RWPE1 (cell line): Measurements from ENCODE around the gene LIPM.

Experiments used
- CTCF ChIA-PET: fragments of 350-600 bp; sonication (Branson Sonifier 250); formaldehyde crosslinking; extraction: SDS; loops from one replicate; lab custom pipeline; 2021; lab: Yijun Ruan, JAX
- POLR2A ChIA-PET: fragments of 400-600 bp; formaldehyde crosslinking; extraction: SDS; loops from one replicate; lab custom pipeline; 2020; ENCODE audit warnings: antibody characterized with exemption; ENCODE audit not compliant: low non-redundant PET; lab: Yijun Ruan, JAX
- DNase-seq: peaks from one replicate; pipeline ENCODE4 v3.0.0; 2012; ENCODE audit warnings: low spot score
- H3K27ac ChIP-seq: fragments of 450-650 bp; 2 replicates; pipeline ENCODE4 v1.5.1; 2017
- TF ChIP-seq, protein P1 (sequence below): fragments of 450-650 bp; conservative IDR thresholded peaks from 2 replicates; pipeline ENCODE4 v1.5.1; 2017; ENCODE audit warnings: low read depth, mild to moderate bottlenecking

Gene LIPM

GRCh38 chr10:88763441-88763840 is 39.1 kb upstream of the LIPM start:
- no peak for DNase-seq
- ChIA-PET POLR2A (no interaction called here), CTCF (interaction anchor here (0.6 to 1.0 kb wide), 4 partner anchors 10 to 787 kb away, joined by 3 to 4 read pairs (median 3); no protein-coding TSS in a partner anchor)
- no peak overlapping the region for H3K27ac ChIP-seq
- TF ChIP-seq, protein P1, sequence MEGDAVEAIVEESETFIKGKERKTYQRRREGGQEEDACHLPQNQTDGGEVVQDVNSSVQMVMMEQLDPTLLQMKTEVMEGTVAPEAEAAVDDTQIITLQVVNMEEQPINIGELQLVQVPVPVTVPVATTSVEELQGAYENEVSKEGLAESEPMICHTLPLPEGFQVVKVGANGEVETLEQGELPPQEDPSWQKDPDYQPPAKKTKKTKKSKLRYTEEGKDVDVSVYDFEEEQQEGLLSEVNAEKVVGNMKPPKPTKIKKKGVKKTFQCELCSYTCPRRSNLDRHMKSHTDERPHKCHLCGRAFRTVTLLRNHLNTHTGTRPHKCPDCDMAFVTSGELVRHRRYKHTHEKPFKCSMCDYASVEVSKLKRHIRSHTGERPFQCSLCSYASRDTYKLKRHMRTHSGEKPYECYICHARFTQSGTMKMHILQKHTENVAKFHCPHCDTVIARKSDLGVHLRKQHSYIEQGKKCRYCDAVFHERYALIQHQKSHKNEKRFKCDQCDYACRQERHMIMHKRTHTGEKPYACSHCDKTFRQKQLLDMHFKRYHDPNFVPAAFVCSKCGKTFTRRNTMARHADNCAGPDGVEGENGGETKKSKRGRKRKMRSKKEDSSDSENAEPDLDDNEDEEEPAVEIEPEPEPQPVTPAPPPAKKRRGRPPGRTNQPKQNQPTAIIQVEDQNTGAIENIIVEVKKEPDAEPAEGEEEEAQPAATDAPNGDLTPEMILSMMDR, result no peak

GRCh38 chr10:88764110-88764509 is 38.4 kb upstream of the LIPM start:
- TF ChIP-seq, protein P1, result no peak
- no peak overlapping the region for H3K27ac ChIP-seq
- ChIA-PET CTCF (interaction anchor here (0.5 to 1.0 kb wide), 4 partner anchors 11 to 787 kb away, joined by 3 read pairs; no protein-coding TSS in a partner anchor), POLR2A (no interaction called here)
- no peak for DNase-seq

GRCh38 chr10:88765816-88766215 is 36.7 kb upstream of the LIPM start:
- ChIA-PET CTCF (interaction anchor here (0.8 kb wide), 1 partner anchor 200 kb away, joined by 3 read pairs; no protein-coding TSS in a partner anchor), POLR2A (no interaction called here)
- TF ChIP-seq, protein P1, result no peak
- DNase-seq, result no peak
- H3K27ac ChIP-seq, result no peak overlapping the region

DNA sequence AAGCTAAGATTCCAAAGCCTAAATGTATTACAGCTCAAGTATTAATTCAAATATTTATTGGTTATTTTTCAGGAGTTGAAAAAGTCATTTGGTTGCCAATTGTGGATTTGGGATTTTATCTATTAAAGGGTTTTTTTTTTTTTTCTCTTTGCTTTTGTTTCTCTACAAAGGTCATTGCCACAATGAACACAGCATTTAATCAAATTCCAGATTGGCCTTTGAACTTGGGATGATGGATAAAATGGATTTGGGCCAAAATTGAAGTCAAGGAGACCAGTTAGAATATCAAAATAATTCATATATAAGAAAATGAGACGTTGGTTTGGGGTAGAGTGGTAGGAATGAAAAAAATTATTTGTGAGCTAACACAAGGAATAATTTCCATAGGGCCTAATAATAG is 33.1 kb upstream of the LIPM start:
- POLR2A ChIA-PET, result interaction anchor here (0.5 kb wide), 2 partner anchors 9 to 471 kb away, joined by 3 to 4 read pairs; no protein-coding TSS in a partner anchor
- CTCF ChIA-PET, result interaction anchor here (0.6 to 0.7 kb wide), 3 partner anchors 62 to 654 kb away, joined by 3 to 5 read pairs (median 4); no protein-coding TSS in a partner anchor
- H3K27ac ChIP-seq, result no peak overlapping the region
- no peak for DNase-seq
- TF ChIP-seq, protein P1, result no peak

- no peak for DNase-seq
- no peak overlapping the region for H3K27ac ChIP-seq
- TF ChIP-seq, protein P1, result no peak
- CTCF ChIA-PET, result interaction anchor here (0.5 kb wide), 1 partner anchor 153 kb away, joined by 3 read pairs; no protein-coding TSS in a partner anchor
- POLR2A ChIA-PET, result no interaction called here
Measured at GRCh38 chr10:88781206-88781605, 21.3 kb upstream of the LIPM start.

DNA sequence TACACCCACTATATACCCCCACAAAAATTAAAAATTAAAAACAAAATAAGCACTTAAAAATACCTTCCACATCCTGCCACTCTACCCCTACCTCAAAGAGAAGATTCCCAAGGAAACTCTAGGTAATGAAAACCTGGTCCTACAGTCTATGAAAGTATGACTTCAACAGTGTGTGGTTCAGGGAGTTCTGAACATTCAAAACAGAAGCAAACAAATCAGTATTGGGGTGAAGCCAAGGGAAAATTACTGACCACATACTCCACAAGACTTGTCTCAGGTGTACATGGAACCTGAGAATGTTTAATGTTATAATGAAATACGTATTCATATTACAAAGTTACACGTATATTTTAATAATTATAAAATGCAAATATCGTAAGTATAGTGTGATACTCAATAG is 20.3 kb upstream of the LIPM start:
- H3K27ac ChIP-seq, result no peak overlapping the region
- DNase-seq, result no peak
- TF ChIP-seq, protein P1, result no peak
- ChIA-PET POLR2A (no interaction called here), CTCF (no interaction called here)
